Activated CD8-positive, alpha-beta memory T cell treated with anti-CD3 and anti-CD28 coated beads, Interleukin-2, amount 10 ng/mL, durations not matched to agents 7 days and 5 days (primary cell): ENCODE data around the gene KSR2. TPM values are rescaled to one million over a fixed set of nuclear protein-coding genes. Genes with fewer than 3 reads are reported as not detected.

ENCODE experiments used
- ATAC-seq: fragments of 150-1000 bp; cut with Tn5 transposase; one replicate; pipeline ENCODE4 v1.10.0; 2021; ENCODE audit warnings: moderate library complexity
- CTCF ChIA-PET: fragments of 350-600 bp; sonication (Branson Sonifier 250); formaldehyde crosslinking; loops from one replicate; lab custom pipeline; 2021; ENCODE audit warnings: antibody characterized with exemption; lab: Charles Lee
- DNase-seq: peaks from one replicate; pipeline ENCODE4 v3.0.0-alpha.2; 2020
- H3K27ac Mint-ChIP-seq: one replicate; pipeline ENCODE4 v1.8.0; 2021; ENCODE audit warnings: mild to moderate bottlenecking, mixed read lengths
- H3K27me3 Mint-ChIP-seq: one replicate; pipeline ENCODE4 v1.8.0; 2021; ENCODE audit warnings: mixed read lengths
- H3K36me3 Mint-ChIP-seq: one replicate; pipeline ENCODE4 v1.8.0; 2021; ENCODE audit warnings: mild to moderate bottlenecking, mixed read lengths
- H3K4me1 Mint-ChIP-seq: one replicate; pipeline ENCODE4 v1.8.0; 2021; ENCODE audit warnings: mixed read lengths
- H3K4me3 Mint-ChIP-seq: one replicate; pipeline ENCODE4 v1.8.0; 2021; ENCODE audit warnings: mild to moderate bottlenecking, moderate library complexity, mixed read lengths
- H3K9me3 Mint-ChIP-seq: one replicate; pipeline ENCODE4 v1.8.0; 2022; ENCODE audit warnings: low read depth, mixed read lengths
- total RNA-seq, 2 experiments: library from RNA; stranded (reverse); gene quantifications; one replicate each; pipeline ENCODE4 v1.2.3, GENCODE V29; 2021

KSR2 gene
- total RNA-seq, 2 experiments from 2014 or later = not detected

GRCh38 chr12:117986705-117987469 lies 18.1 kb upstream of the KSR2 start:
- no peaks in the 10 kb centered on the region for H3K4me1 Mint-ChIP-seq
- CTCF ChIA-PET = no interaction called here
- no peak for ATAC-seq
- no peak overlapping the region for H3K27ac Mint-ChIP-seq
- peaks cover 1% of the 10 kb centered on the region for H3K36me3 Mint-ChIP-seq
- no peak overlapping the region for H3K4me3 Mint-ChIP-seq
- peaks cover 3% of the 10 kb centered on the region for H3K27me3 Mint-ChIP-seq
- H3K9me3 Mint-ChIP-seq = peaks cover 3% of the 10 kb centered on the region
- DNase-seq = no peak

- Mint-ChIP-seq H3K9me3 (peaks cover 3% of the 10 kb centered on the region), H3K27me3 (peaks cover 6% of the 10 kb centered on the region), H3K4me1 (no peaks in the 10 kb centered on the region), H3K27ac (no peak overlapping the region), H3K4me3 (no peak overlapping the region), H3K36me3 (peaks cover 1% of the 10 kb centered on the region)
- ATAC-seq = no peak
- no peak for DNase-seq
- CTCF ChIA-PET = no interaction called here
Measured at GRCh38 chr12:117985182-117985581, 16.4 kb upstream of the KSR2 start.

GRCh38 chr12:117981267-117981666 lies 12.5 kb upstream of the KSR2 start:
- no peak for ATAC-seq
- H3K27ac Mint-ChIP-seq = no peak overlapping the region
- peaks cover 5% of the 10 kb centered on the region for H3K27me3 Mint-ChIP-seq

GRCh38 chr12:117980616-117981015 lies 11.8 kb upstream of the KSR2 start:
- no peaks in the 10 kb centered on the region for H3K9me3 Mint-ChIP-seq

More at GRCh38 chr12:117981267-117981666, 12.5 kb upstream of the KSR2 start:
- Mint-ChIP-seq H3K36me3 (no peaks in the 10 kb centered on the region), H3K9me3 (no peaks in the 10 kb centered on the region), H3K4me3 (no peak overlapping the region), H3K4me1 (no peaks in the 10 kb centered on the region)
- DNase-seq = no peak
- CTCF ChIA-PET = no interaction called here

GRCh38 chr12:117977373-117977772 lies 8.6 kb upstream of the KSR2 start:
- no peaks in the 10 kb centered on the region for H3K4me1 Mint-ChIP-seq

More at GRCh38 chr12:117980616-117981015, 11.8 kb upstream of the KSR2 start:
- no peaks in the 10 kb centered on the region for H3K4me1 Mint-ChIP-seq
- CTCF ChIA-PET = no interaction called here
- H3K27me3 Mint-ChIP-seq = peaks cover 6% of the 10 kb centered on the region
- no peak overlapping the region for H3K27ac Mint-ChIP-seq
- H3K36me3 Mint-ChIP-seq = no peaks in the 10 kb centered on the region
- H3K4me3 Mint-ChIP-seq = no peak overlapping the region
- DNase-seq (no peak), ATAC-seq (no peak)

DNA sequence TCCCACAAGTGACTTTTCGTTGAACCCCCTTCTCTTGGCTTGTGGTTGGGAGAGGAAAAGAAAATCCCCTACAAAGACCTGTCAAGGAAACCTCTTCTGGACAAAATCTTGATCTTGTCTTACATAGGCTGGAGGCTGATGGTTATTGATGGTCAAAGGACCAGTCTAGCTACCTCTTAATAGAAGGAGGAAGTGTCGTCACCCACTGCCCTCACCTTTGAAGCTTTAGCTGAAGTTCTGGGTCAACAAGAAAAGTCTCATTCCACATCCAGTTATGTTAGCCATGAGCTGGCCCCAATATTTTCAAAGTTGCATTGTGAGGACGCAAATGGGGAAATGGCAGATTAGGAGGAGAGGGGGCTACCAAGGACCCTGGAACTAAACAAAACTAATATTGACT lies 6.2 kb upstream of the KSR2 start:
- Mint-ChIP-seq H3K9me3 (peaks cover 8% of the 10 kb centered on the region), H3K4me3 (no peak overlapping the region), H3K27me3 (peaks cover 20% of the 10 kb centered on the region), H3K36me3 (no peaks in the 10 kb centered on the region), H3K4me1 (no peaks in the 10 kb centered on the region), H3K27ac (no peak overlapping the region)
- DNase-seq = no peak
- CTCF ChIA-PET = no interaction called here
- ATAC-seq = no peak

More at GRCh38 chr12:117977373-117977772, 8.6 kb upstream of the KSR2 start:
- Mint-ChIP-seq H3K9me3 (no peaks in the 10 kb centered on the region), H3K36me3 (no peaks in the 10 kb centered on the region), H3K27ac (no peak overlapping the region), H3K27me3 (peaks cover 11% of the 10 kb centered on the region), H3K4me3 (no peak overlapping the region)
- no peak for ATAC-seq
- no peak for DNase-seq
- CTCF ChIA-PET = no interaction called here

DNA sequence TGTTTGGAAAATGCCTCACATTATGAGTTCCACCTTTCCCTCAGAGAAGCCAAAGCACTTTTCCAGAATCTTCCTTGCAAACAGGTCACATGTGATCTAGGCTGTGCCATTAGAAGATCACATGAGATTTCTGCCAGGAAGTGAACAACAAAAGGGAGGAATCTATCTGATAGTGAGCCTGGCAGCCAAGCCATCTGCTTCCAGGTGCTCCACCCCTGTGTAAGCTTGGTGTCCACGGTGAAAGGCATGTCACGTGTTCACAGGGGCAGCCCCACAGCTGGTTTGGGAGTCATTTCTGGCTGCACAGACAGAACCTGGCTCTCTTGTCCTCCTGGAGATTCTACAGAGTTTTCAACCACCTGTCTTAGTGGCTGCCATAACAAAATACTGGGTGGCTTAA lies 3.5 kb upstream of the KSR2 start:
- H3K4me3 Mint-ChIP-seq = no peak overlapping the region
- no peak overlapping the region for H3K27ac Mint-ChIP-seq
- H3K36me3 Mint-ChIP-seq = peaks cover 2% of the 10 kb centered on the region
- peaks cover 43% of the 10 kb centered on the region for H3K27me3 Mint-ChIP-seq
- peaks cover 8% of the 10 kb centered on the region for H3K9me3 Mint-ChIP-seq
- peaks cover 8% of the 10 kb centered on the region for H3K4me1 Mint-ChIP-seq
- DNase-seq (no peak), ATAC-seq (no peak)
- CTCF ChIA-PET = no interaction called here

- H3K4me3 Mint-ChIP-seq = no peak overlapping the region
- peaks cover 8% of the 10 kb centered on the region for H3K4me1 Mint-ChIP-seq
- no peak for ATAC-seq
- peaks cover 57% of the 10 kb centered on the region for H3K27me3 Mint-ChIP-seq
- H3K36me3 Mint-ChIP-seq = peaks cover 2% of the 10 kb centered on the region
- no peak for DNase-seq
- no peak overlapping the region for H3K27ac Mint-ChIP-seq
- H3K9me3 Mint-ChIP-seq = peaks cover 8% of the 10 kb centered on the region
- CTCF ChIA-PET = no interaction called here
Measured at GRCh38 chr12:117970334-117970733, 1.5 kb upstream of the KSR2 start.

DNA sequence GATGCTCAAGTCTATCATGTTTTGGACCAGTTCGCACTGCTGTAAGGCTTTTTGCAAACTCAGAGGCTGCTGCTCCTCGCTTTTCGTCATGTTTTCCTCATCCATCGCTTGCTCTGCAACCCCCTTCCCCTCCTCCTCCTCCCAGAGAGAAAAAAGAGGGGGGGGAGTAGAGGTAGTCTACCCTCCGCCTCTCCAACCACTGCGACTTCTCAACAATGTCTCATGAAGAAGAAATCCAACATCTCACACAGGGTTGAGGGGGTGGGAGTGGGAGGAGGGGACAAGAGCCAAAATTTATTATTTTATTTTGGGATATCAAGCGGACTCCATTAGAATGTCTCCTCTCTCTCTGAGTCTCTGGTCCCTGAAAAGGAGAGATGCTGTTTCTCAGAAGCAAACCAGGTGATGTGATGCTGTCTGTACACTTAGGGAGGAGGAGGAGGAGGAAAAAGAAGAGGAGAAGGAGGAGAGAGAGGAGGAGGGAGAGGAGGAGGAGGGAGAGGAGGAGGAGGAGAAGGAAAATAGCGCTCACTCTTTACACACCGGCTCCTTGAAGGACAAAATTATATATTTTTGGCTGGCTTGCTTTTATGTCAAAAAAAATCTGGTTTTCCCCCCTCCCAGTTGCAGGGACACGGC lies 520 bp downstream of the KSR2 start:
- H3K36me3 Mint-ChIP-seq = peaks cover 2% of the 10 kb centered on the region
- DNase-seq (no peak), ATAC-seq (no peak)
- H3K9me3 Mint-ChIP-seq = peaks cover 8% of the 10 kb centered on the region
- CTCF ChIA-PET = no interaction called here
- H3K4me3 Mint-ChIP-seq = peak overlapping the region; percentile 71
- H3K27me3 Mint-ChIP-seq = peaks cover 64% of the 10 kb centered on the region
- no peak overlapping the region for H3K27ac Mint-ChIP-seq
- H3K4me1 Mint-ChIP-seq = peaks cover 8% of the 10 kb centered on the region

DNA sequence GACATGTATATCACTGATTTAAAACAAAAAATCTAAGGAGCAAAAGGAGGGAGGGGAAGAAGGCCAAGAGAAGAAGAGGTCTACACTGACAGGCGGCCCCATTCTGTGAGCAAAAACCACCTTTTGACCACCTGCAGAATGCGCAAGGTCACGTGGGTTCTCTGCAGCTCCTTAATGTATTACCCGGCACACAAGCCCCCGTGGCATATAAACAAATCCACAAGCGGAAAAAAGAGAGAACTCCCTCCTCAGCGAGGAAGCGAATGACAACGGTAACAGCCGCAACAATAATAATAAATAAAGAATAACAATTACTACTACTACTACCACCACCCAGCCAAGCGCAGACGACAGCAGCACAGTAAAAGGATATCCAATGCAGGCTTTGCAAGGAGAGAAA lies 1.3 kb downstream of the KSR2 start:
- DNase-seq (no peak), ATAC-seq (no peak)
- peaks cover 2% of the 10 kb centered on the region for H3K36me3 Mint-ChIP-seq
- no peak overlapping the region for H3K27ac Mint-ChIP-seq
- CTCF ChIA-PET = no interaction called here
- H3K4me1 Mint-ChIP-seq = peaks cover 8% of the 10 kb centered on the region
- peaks cover 8% of the 10 kb centered on the region for H3K9me3 Mint-ChIP-seq
- H3K4me3 Mint-ChIP-seq = no peak overlapping the region
- H3K27me3 Mint-ChIP-seq = peaks cover 64% of the 10 kb centered on the region

DNA sequence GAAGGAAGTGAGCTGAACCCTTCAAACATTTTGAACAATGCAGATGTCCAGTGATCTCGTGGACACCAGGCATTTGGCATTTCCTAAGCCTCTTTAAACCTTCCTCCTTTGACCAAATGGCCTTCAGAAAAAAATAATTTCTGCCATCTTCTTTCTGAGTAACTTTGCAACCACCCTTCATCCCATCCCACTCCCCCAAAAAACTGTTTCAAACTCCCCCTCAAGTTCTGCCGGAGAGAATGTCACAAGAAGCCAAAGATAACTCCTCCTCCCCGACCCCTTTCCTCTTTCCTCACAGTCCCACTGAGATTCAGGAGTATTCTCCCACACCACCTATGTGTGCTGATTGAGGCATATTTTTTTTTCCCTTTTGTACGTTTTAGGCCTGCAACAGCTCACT lies 1.7 kb downstream of the KSR2 start:
- Mint-ChIP-seq H3K9me3 (peaks cover 8% of the 10 kb centered on the region), H3K36me3 (peaks cover 2% of the 10 kb centered on the region), H3K4me3 (no peak overlapping the region), H3K4me1 (peaks cover 8% of the 10 kb centered on the region), H3K27ac (no peak overlapping the region), H3K27me3 (peaks cover 63% of the 10 kb centered on the region)
- DNase-seq (no peak), ATAC-seq (no peak)
- CTCF ChIA-PET = no interaction called here

DNA sequence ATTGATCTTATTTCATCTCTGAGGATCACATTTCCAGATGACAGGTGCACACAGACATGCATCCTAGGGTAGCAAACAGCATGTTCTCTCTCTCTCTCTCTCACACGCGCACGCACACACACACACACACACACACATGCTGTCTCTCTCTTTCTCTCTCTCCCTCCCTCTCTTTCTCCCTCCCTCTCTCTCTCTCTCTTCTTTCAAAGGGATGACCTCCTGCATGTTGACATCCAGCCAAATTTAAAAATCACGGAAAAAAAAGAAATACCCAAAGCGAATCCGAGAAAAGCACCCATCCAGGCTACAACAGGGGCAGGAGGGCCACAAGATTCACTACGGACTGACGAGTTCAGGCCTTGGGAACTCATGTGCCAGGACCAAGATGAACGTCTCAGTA lies 2.3 kb downstream of the KSR2 start:
- no peak overlapping the region for H3K27ac Mint-ChIP-seq
- H3K9me3 Mint-ChIP-seq = peaks cover 8% of the 10 kb centered on the region
- peaks cover 2% of the 10 kb centered on the region for H3K36me3 Mint-ChIP-seq
- CTCF ChIA-PET = no interaction called here
- DNase-seq (no peak), ATAC-seq (no peak)
- H3K27me3 Mint-ChIP-seq = peaks cover 60% of the 10 kb centered on the region
- H3K4me1 Mint-ChIP-seq = peaks cover 8% of the 10 kb centered on the region
- no peak overlapping the region for H3K4me3 Mint-ChIP-seq

DNA sequence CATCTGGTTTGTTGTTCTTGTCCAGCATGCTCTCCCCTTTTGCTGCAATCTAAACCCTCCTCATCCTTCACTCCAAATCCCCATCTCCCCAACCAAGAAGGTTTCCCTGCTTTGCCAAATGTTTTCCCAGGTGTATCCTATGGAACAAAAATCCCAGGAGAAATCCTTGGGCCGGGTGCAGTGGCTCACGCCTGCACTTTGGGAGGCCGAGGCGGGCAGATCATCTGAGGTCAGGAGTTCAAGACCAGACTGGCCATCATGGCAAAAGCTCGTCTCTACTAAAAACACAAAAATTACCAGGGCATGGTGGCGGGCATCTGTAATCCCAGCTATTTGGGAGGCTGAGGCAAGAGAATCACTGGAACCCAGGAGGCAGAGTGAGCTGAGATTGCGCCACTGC lies 5.0 kb downstream of the KSR2 start:
- no peak overlapping the region for H3K4me3 Mint-ChIP-seq
- ATAC-seq (no peak), DNase-seq (no peak)
- no peaks in the 10 kb centered on the region for H3K9me3 Mint-ChIP-seq
- H3K36me3 Mint-ChIP-seq = no peaks in the 10 kb centered on the region
- peaks cover 45% of the 10 kb centered on the region for H3K27me3 Mint-ChIP-seq
- no peak overlapping the region for H3K27ac Mint-ChIP-seq
- peaks cover 5% of the 10 kb centered on the region for H3K4me1 Mint-ChIP-seq
- CTCF ChIA-PET = no interaction called here
